Mammary epithelial cell (primary cell): ENCODE results near the gene VAV3.

ENCODE experiments used
- CTCF ChIP-seq, 2 donors: IDR thresholded peaks in 1 of 2; conservative IDR thresholded peaks in 1 of 2; 2 replicates each; pipeline ENCODE4 v1.5.1; 2011 to 2012; ENCODE audit warnings: inconsistent platforms in 2 of 2, low read length in 2 of 2, mild to moderate bottlenecking in 2 of 2, control low read depth in 1 of 2, low read depth in 1 of 2; ENCODE audit not compliant: insufficient read depth in 1 of 2; ENCODE audit errors: extremely low read depth in 1 of 2
- EZH2 ChIP-seq: IDR thresholded peaks from 2 replicates; pipeline ENCODE4 v1.6.1; 2012; ENCODE audit warnings: low read length, inconsistent platforms, borderline replicate concordance

- TF ChIP-seq CTCF (conservative IDR thresholded peaks at IDR 0.05 in 1 of 2, IDR thresholded peaks at IDR 0.05 in 1 of 2; ENCODE audit: extremely low read depth in 1 of 2, insufficient read depth in 1 of 2, low read depth in 1 of 2, low read length in 2 of 2) (no peak), EZH2 (no peak)
These were observed 438.3 kb downstream of the VAV3 start for GRCh38 chr1:107526524-107527198.
